Epithelial cell of esophagus (primary cell): ENCODE data around the gene HSF4.

Experiments
- DNase-seq: peaks from one replicate; pipeline ENCODE4 v3.0.0; 2010; ENCODE audit warnings: low read depth
- H3K4me3 ChIP-seq: 2 replicates; pipeline ENCODE4 v1.5.1; 2011; ENCODE audit warnings: mild to moderate bottlenecking, low read length, control low read depth
- CTCF ChIP-seq: IDR thresholded peaks from 2 replicates; pipeline ENCODE4 v1.5.1; 2011; ENCODE audit warnings: low read depth, mild to moderate bottlenecking, low read length, control low read depth, inconsistent platforms; ENCODE audit not compliant: insufficient read depth; ENCODE audit errors: missing control alignments

HSF4 gene

GRCh38 chr16:67180166-67180565 lies 15.6 kb downstream of the HSF4 start:
- TF ChIP-seq CTCF, result no peak
- no peak overlapping the region for H3K4me3 ChIP-seq
- DNase-seq, result no peak

DNA sequence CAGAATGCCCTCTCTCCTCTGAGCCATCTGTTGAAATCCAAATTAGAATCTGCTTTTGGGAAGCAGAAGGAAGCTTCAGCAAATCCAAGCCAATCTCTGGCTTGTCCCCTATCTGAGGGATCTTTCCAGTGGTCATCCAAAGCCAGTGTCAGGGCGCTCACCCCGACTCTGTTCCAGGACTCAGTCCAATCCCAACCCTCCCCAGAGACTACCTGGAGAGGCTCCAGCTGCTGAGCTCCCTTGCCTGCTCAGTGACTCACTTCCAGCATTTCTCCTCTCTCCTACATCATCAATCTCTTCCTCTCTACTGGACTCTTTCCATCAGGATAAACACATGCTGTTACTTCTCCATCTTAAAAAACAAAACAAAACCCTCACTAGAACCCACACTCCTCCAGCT lies 16.8 kb downstream of the HSF4 start:
- no peak overlapping the region for H3K4me3 ChIP-seq
- peak; percentile 47 for DNase-seq
- TF ChIP-seq CTCF, result no peak

DNA sequence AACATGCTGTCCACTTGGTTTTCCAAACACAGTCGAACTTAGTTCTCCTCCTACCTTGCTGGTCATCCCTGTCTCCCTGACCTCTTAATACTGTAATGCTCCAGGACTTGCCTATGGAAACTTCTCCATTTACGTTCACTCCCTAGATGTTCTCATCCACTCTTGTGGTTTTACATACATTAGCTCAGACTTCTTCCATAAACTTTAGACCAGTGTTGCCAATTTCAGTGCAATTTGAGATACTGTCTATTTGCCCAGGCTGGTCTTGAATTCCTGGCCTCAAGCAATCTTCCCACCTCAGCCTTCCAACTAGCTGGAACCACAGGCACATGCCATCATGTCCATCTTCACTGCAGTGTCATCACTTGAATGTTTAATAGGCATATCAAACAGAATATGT lies 17.7 kb downstream of the HSF4 start:
- H3K4me3 ChIP-seq, result no peak overlapping the region
- TF ChIP-seq CTCF, result no peak
- DNase-seq, result no peak

DNA sequence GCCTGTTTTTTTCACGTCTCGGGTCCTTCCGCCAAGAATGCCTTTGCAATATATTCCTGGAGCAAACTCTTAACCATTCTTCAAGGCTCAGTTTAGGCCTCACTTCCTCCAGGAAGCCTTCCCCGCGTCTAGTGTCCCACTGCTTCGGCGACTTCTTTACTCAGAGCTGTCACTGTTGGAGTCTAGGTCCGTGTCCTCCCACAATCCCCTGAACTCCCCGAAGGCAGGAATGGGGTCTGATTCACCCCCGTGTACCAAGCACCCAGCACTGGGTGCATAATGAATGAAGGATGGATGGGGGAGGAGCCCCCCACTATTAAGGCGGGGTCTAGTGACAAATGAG lies 18.7 kb downstream of the HSF4 start:
- TF ChIP-seq CTCF, result no peak
- no peak for DNase-seq
- peak overlapping the region; percentile 60 for H3K4me3 ChIP-seq

GRCh38 chr16:67183627-67184452 lies 19.3 kb downstream of the HSF4 start, which contains the start of gene MATCAP1:
Gene MATCAP1 (minus strand): TSS chr16:67183963. CDS start chr16:67180610, 3,353 bp downstream.
- TF ChIP-seq CTCF, result no peak
- H3K4me3 ChIP-seq, result peak within 1 kb of the TSS; percentile 60
- peak; percentile 99 for DNase-seq

DNA sequence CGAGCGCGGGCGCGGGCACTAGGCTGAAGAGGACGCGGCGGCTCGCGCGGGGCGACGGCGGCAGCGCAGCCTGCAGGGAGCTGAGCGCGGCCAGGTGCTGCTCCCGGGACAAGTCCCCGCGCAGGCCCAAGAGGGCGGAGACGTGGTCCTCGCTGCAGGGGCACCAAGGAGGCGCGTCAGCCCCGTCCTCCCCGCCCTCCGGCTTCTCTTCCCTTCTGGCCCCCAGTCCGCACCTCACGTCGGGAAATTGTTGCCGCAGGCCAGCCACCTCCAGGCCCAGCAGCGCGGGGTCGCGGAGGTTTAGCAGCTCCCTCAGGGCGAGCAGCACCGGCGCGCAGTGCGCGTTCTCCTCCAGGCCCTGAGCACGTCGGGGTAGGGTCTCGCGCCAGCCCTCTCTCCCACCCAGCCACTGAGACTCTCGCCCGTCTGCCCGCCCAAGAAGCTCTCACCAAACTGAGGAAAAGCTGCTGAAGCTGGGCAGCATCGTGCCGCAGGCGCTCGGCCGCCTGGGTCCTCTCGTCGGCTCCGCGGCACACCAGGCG lies 20.0 kb downstream of the HSF4 start:
- TF ChIP-seq CTCF, result no peak
- H3K4me3 ChIP-seq, result peak overlapping the region; percentile 60

More for the DNA sequence above, 20.0 kb downstream of the HSF4 start:
- DNase-seq, result no peak
